Heart left ventricle (tissue), 16 donors: Measurements from ENCODE around the gene BCKDK. TPM values are rescaled to one million over a fixed set of nuclear protein-coding genes. Genes with fewer than 3 reads are reported as not detected.

Source experiments
- ATAC-seq, 4 donors: fragments of 200-7000 bp; cut with Tn5 transposase; one replicate each; pipeline ENCODE4 v1.9.1; 2020 to 2022; ENCODE audit warnings: moderate library complexity in 4 of 4, mild to moderate bottlenecking in 3 of 4, moderate number of reproducible peaks in 1 of 4
- DNase-seq, 5 donors: peaks; one replicate each; pipeline ENCODE4 v3.0.0-alpha.2; 2020
- H3K27ac ChIP-seq, 12 donors: fragments of 200-600 bp; sonication (generic) in 4 of 12; one replicate each; pipeline versions ENCODE4 v1.5.0 to v1.8.0; 2016 to 2022; ENCODE audit warnings: mild to moderate bottlenecking in 2 of 12
- H3K27me3 ChIP-seq, 9 donors: fragments of 200-600 bp; sonication (generic) in 2 of 9; one replicate each; pipeline versions ENCODE4 v1.5.1 to v1.8.0; 2016 to 2022; ENCODE audit warnings: mild to moderate bottlenecking in 3 of 9
- H3K36me3 ChIP-seq, 9 donors: fragments of 200-600 bp; sonication (generic) in 2 of 9; one replicate each; pipeline versions ENCODE4 v1.5.0 to v1.8.0; 2018 to 2022; ENCODE audit warnings: mild to moderate bottlenecking in 2 of 9
- H3K4me1 ChIP-seq, 12 donors: fragments of 200-600 bp; sonication (generic) in 4 of 12; one replicate each; pipeline versions ENCODE4 v1.5.0 to v1.8.0; 2016 to 2022; ENCODE audit warnings: mild to moderate bottlenecking in 3 of 12
- H3K4me3 ChIP-seq, 12 donors: fragments of 200-600 bp; sonication (generic) in 4 of 12; one replicate each; pipeline versions ENCODE4 v1.5.0 to v1.8.0; 2017 to 2022; ENCODE audit warnings: mild to moderate bottlenecking in 9 of 12, moderate library complexity in 4 of 12
- H3K9me3 ChIP-seq, 12 donors: fragments of 200-600 bp; sonication (generic) in 4 of 12; one replicate each; pipeline versions ENCODE4 v1.5.0 to v1.8.0; 2016 to 2022; ENCODE audit warnings: mild to moderate bottlenecking in 1 of 12
- CTCF ChIP-seq, 12 donors: fragments of 200-600 bp; sonication (generic) in 4 of 12; IDR thresholded peaks; one replicate each; pipeline versions ENCODE4 v1.5.0 to v1.8.0; 2018 to 2022; ENCODE audit warnings: antibody characterized with exemption in 12 of 12, mild to moderate bottlenecking in 5 of 12
- POLR2A ChIP-seq, 2 donors: fragments of 450-650 bp; IDR thresholded peaks; one replicate each; pipeline ENCODE4 v1.6.1; 2017; ENCODE audit warnings: antibody characterized with exemption in 2 of 2, mild to moderate bottlenecking in 2 of 2, moderate library complexity in 2 of 2
- WGBS, 4 donors: extraction: QIAGEN DNeasy Blood & Tissue Kit in 2 of 4; methylation state at CpG; one replicate each; pipeline versions ENCODE4 v1.1.5 to v1.1.7; 2013 to 2018; 5-methylcytosine and 5-hydroxymethylcytosine counted together
- intact Hi-C, 10 donors: fragments of 100-400 bp; cut with DNase I; formaldehyde crosslinking; loops; one replicate each; pipeline versions ENCODE4 v1.11.1 to v1.14.2; 2022
- polyA plus RNA-seq, 2 donors: library from polyadenylated mRNA; stranded (reverse); fragments of 200-250 nt; gene quantifications; one replicate each; pipeline ENCODE4 v1.2.3, GENCODE V29; 2013
- total RNA-seq, 9 donors: library from RNA; depleted of rRNA in 2 of 9; stranded (reverse); fragments of >200 nt in 2 of 9; fragmentation: NEBNext Ultra II Directional in 3 of 9; extraction: Animal tissue kit (Norgen Biotek cat#: 25700) in 3 of 9; gene quantifications; one replicate each; pipeline versions ENCODE4 v1.1.0 to v1.2.4, GENCODE V29; 2016 to 2023
- donor health status: ischemic (EF 13 %, LVEDD 7.1; RV severe dilation, severe dysfunction).
- donor health status: healthy with polysubstance abuse.
- donor health status: DM: no; HTN: yes; CAD: no.
- donor health status: DM: no; HTN: no; CAD: no.
- donor health status: ischemic (EF 25% LVEDD 6.9; RV normal size, moderate dysfunction).
- donor health status: ischemic (EF 25% LVEDD 5.7; RV mildly dilated, moderate dysfunction).
- donor health status: healthy.
- donor health status: DM: yes; HTN: yes; CAD: no.
- donor health status: ischemic (EF 35%, LVEDD 5.7; RV mildly dilated, moderate dysfunction).
- donor health status: nonischemic (EF 11% LVEDD 7.7; RV severe dilation, severe dysfunction).
- donor health status: DM: yes; HTN: yes; CAD: no.
- donor health status: PGD.
- donor health status: ischemic (EF 29% LVEDD 5.4; RV normal size, mild dysfunction).
- donor health status: nonischemic (EF 23%, LVEDD 6.1; RV moderate dilation, normal function).

Gene BCKDK
- total and polyA plus RNA-seq, 11 donors, result 42.6 to 134 (median 67.5) TPM

GRCh38 chr16:31079342-31079944 is 28.7 kb upstream of the BCKDK start:
- no peak for DNase-seq
- Histone ChIP-seq H3K27me3 (no peaks in the 10 kb centered on the region), H3K4me3 (no peak overlapping the region), H3K9me3 (no peaks in the 10 kb centered on the region), H3K4me1 (peaks cover 0 to 37% (median 13%) of the 10 kb centered on the region in 12 donors), H3K36me3 (peaks cover 0 to 84% (median 68%) of the 10 kb centered on the region in 9 donors), H3K27ac (no peak overlapping the region)
- intact Hi-C loops, result loop anchor here in 5 of 10 donors (10.0 kb wide), 6 partner anchors 95 to 375 kb away; partner anchors contain the start of genes ARMC5 (in 1 of the 5), FUS (in 1 of the 5), HSD3B7 (in 1 of the 5) and SETD1A (in 1 of the 5)
- TF ChIP-seq CTCF (IDR thresholded peaks at IDR 0.05) (no peak), POLR2A (IDR thresholded peaks at IDR 0.05) (no peak)
- WGBS, 4 donors, result 87 to 88% (median 87%) methylated on average over 13 of the region's 13 CpGs
- no peak for ATAC-seq

- Histone ChIP-seq H3K27ac (no peak overlapping the region), H3K36me3 (peaks cover 0 to 91% (median 74%) of the 10 kb centered on the region in 9 donors), H3K4me1 (peaks cover 0 to 31% (median 7%) of the 10 kb centered on the region in 12 donors), H3K27me3 (no peaks in the 10 kb centered on the region), H3K9me3 (no peaks in the 10 kb centered on the region), H3K4me3 (no peak overlapping the region)
- WGBS, 4 donors, result 94 to 96% (median 95%) methylated on average over 23 to 40 of the region's 40 CpGs
- intact Hi-C loops, result no loop called here
- ATAC-seq (no peak), DNase-seq (no peak)
- no peak for TF ChIP-seq POLR2A (IDR thresholded peaks at IDR 0.05)
- TF ChIP-seq CTCF (IDR thresholded peaks at IDR 0.05), result no peak
Measured at GRCh38 chr16:31080035-31080629, 28.1 kb upstream of the BCKDK start.

GRCh38 chr16:31080756-31081419 is 27.3 kb upstream of the BCKDK start:
- DNase-seq (no peak), ATAC-seq (no peak)
- WGBS, 4 donors, result 90 to 99% (median 92%) methylated on average over 9 to 13 of the region's 13 CpGs
- Histone ChIP-seq H3K4me1 (peaks cover 0 to 24% (median under 1%) of the 10 kb centered on the region in 12 donors), H3K9me3 (no peaks in the 10 kb centered on the region), H3K4me3 (no peak overlapping the region), H3K27ac (no peak overlapping the region), H3K36me3 (peaks cover 0 to 96% (median 74%) of the 10 kb centered on the region in 9 donors), H3K27me3 (no peaks in the 10 kb centered on the region)
- TF ChIP-seq POLR2A (IDR thresholded peaks at IDR 0.05) (no peak), CTCF (IDR thresholded peaks at IDR 0.05) (no peak)
- intact Hi-C loops, result no loop called here
